CD4-positive, alpha-beta T cell treated with Interleukin-17A for 1 hour (primary cell): ENCODE data around the gene SCAPER.

Experiments
- DNase-seq: peaks from one replicate; pipeline ENCODE4 v3.0.0-alpha.2; 2020

The SCAPER gene, protein sequence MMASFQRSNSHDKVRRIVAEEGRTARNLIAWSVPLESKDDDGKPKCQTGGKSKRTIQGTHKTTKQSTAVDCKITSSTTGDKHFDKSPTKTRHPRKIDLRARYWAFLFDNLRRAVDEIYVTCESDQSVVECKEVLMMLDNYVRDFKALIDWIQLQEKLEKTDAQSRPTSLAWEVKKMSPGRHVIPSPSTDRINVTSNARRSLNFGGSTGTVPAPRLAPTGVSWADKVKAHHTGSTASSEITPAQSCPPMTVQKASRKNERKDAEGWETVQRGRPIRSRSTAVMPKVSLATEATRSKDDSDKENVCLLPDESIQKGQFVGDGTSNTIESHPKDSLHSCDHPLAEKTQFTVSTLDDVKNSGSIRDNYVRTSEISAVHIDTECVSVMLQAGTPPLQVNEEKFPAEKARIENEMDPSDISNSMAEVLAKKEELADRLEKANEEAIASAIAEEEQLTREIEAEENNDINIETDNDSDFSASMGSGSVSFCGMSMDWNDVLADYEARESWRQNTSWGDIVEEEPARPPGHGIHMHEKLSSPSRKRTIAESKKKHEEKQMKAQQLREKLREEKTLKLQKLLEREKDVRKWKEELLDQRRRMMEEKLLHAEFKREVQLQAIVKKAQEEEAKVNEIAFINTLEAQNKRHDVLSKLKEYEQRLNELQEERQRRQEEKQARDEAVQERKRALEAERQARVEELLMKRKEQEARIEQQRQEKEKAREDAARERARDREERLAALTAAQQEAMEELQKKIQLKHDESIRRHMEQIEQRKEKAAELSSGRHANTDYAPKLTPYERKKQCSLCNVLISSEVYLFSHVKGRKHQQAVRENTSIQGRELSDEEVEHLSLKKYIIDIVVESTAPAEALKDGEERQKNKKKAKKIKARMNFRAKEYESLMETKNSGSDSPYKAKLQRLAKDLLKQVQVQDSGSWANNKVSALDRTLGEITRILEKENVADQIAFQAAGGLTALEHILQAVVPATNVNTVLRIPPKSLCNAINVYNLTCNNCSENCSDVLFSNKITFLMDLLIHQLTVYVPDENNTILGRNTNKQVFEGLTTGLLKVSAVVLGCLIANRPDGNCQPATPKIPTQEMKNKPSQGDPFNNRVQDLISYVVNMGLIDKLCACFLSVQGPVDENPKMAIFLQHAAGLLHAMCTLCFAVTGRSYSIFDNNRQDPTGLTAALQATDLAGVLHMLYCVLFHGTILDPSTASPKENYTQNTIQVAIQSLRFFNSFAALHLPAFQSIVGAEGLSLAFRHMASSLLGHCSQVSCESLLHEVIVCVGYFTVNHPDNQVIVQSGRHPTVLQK (N-terminal part only)

DNA sequence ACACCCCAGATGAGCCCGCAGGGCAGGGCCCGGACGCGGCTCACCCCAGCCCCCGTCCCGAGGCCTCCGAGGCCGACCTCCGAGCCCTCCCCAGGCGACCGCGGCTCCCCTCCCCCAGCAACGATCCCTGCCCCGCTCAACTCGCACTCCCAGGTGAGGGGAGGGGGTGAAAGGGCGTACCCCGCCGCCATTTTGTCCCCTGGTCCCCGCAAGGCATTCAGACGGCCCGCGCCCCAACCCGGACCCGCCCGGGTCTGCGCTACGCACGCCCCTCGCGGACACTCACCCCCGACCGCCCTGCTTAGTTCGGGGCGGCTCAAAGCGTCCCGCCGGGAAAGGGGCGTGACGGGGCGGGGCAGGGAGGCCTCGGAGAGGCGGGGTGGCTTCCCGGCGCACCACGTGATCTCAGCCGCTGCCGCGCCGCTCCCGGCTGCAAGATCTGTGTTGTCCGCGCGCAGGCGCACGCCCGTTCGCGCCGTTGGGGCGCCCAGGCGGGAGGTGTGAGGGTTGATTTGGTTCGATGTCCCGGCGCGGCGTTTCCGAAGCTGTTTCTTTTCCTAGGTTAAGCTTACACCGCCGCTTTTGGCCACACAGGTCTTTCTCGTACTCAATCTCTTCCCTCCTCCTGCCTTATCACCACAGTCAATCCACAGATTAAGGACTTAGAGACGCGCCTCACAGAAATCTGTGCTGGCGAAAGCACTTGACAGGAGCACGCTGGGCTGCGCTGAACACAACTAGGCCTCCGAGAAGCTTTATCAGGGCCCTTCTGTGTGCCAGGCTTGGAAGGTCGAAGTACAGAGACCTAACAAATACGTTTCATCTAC lies at the start of gene SCAPER:
TSS of gene SCAPER (minus strand) at position 328 of the 827 bp plus-strand sequence. CDS start 21,523 bp downstream, outside the sequence.
- DNase-seq: peak; percentile 92

DNA sequence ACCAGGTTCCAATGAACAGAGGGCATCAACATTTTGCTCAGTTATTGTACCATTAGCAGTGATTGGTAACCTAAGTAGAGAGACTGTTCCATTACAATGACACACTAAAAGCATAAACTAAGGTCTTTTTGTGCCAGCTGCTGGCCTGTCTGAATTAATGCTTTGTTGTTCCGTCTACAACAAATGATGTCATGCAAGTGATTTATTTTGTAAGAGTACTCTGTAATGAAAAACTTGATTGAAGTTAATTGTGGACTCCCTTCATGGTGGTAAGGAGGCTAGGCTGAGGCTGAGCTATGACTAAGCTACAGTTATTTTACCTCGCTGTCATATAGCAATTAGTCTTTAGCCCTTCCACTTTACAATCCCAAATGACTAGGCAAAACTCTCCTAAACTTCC lies 49.6 kb upstream of the SCAPER start:
- no peak for DNase-seq

DNA sequence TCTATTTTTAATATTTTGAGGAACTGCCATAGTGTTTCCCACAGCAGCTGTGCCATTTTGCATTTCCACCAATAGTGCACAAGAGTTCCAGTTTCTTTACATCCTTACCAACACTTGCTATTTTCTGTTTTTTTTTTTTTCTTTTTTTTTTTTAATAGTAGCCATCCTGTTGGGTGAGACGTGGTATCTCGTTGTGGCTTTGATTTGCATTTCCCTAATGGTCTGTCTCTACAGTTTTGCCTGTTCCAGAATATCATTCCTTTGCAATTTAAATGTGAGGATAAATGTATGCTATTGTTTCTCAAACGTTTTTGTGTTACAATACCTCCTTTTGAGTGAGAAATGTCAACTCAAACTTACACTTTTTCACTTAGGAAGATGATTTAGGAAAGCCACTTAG lies 48.8 kb upstream of the SCAPER start:
- no peak for DNase-seq

DNA sequence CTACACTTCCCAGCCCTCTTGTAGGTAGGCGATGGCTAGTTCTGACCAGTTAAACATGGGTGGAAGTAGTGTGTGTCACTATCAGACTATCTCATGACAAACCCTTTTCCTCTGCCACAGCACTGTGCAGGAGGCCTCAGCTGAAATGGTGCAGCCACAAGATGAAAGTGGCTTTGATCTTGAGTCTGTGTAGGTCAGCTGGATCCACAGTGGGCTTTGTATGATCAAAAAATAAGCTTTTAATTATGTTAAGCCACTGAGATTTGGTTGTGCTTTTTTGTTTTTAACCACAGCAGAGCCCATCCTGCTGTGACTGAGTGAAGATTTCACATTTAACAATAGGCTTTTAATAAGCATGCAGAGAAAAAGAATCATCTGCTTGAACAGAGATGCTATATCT lies 46.1 kb upstream of the SCAPER start:
- no peak for DNase-seq

DNA sequence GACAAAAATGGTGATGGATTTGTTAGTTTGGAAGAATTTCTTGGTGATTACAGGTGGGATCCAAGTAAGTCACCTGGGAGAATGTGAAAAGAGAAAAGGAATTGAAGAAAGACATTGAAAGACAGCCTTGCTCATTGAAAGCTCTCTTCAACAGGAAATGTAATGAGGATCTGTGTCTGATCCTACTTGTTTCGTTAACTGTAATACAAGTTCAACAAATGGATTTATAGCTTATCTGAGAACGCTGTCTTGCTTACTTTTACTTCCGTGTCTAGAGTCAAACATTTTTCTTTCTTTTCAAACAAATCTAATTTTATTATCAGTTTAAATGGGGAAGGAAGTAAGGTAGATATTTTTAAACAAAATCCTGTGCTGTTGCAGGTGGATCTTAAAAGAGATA lies 42.3 kb upstream of the SCAPER start:
- DNase-seq: no peak

DNA sequence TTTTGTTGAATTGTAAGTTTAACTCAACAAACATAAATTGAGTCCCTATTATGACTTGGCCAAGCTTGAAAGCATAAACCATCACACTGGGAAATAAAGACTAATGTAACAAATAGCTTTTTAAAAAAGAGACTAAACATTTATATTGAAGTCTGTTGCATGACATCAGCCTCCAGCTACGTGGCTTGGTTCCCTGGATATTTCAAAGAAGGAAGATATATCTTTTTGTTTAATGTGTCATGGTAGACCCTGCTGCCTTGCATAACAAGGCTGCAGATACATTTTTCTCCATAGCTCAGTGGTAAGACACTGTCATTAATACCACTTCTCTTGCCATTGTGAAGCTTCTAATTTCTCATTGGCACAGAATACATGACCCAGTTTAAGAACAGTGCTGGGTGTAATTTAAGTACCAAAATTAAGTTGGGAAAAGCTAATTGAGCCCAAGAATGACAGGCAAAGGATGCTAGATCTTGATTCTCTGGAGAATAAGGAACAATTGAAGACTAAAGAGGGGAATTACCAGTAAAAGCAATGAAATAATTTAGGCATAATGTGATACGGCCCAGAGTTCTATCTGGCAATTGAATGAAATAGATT lies 40.5 kb upstream of the SCAPER start:
- DNase-seq: no peak

DNA sequence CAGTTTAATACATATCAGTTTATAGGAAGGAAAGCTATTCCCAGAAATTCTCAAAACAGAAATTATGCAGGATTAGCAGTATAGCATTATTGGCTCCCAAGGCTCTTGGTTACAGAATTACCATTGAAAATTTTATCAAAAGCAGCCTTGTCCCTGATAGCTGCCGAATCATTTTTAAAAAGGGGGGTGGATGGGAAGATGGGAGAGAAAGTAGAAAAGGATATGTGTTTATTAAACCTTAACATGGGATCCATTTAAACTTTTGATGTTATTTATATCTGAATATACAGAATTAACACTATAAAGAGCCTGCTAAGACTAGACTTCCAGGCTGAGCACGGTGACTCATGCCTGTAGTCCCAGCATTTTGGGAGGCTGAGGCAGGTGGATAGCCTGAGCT lies 37.2 kb upstream of the SCAPER start:
- no peak for DNase-seq

DNA sequence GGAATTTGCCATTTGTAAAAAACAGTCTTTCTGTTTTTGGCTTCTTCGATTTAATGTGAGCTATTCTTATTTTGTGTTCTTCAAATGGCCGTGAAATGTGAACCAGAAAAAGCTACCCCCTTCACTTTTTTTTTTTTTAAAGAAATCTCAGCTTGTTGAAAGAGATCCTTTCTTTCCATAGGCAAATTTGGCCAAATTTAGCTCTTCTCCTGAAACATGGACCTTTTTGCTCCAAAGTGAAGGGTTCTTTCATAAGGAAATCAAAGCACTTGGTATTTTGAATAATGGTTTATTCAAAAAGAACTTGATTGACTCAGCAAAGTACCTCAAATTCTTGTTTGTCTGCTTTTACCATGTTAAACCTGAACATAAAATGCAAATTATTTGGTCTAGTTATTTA lies 36.5 kb upstream of the SCAPER start:
- no peak for DNase-seq

DNA sequence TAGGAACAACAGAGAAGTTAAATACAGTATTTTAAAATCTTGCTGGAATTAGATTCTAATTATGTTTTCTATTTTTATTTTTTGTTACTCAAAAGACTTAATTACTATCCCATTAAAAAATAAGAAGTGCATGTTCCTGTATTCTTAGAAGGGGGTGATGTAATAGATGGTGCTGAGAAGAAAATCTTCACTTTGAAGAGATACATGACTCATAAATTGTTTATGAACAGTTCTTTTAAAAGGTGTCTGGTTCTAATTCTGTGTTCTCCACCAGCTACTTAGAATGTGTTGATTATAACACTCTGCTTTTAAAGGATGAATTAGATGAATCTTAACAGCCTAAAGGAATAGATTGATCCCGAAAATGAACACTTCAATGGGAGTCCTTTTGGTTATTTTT lies 34.6 kb upstream of the SCAPER start:
- DNase-seq: no peak

DNA sequence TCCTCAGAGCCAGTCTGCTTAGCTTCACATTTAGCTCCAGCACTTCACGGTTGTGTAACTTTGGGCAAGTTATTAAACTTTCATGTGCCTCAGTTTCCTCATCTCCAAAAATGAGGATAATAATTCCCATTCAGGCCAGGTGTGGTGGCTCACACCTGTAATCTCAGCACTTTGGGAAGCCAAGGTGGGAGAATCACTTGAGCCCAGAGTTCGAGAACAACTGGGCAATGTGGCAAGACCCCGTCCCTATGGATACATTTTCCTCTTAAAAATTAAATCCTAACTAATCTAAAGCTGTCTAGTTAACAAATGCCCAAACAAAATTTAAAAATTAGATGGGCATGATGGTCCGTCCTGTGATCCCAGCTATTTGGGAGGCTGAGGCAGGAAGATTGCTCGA lies 33.6 kb upstream of the SCAPER start:
- no peak for DNase-seq

DNA sequence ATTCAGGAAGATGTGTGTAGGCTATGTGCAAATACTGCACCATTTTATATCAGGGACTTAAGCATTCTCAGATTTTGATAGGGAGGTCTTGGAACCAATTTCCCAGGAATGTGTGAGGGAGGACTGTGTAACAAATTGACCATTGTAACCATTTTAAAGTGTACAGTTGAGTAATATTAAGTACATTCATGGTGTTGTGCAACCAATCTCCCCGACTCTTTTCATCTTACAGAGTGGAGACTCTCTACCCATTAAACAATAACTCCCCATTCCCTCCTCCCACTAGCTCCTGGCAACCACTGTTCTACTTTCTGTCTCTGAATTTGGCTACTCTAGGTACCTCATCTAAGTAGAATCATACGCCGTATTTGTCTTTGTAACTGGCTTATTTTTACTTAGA lies 31.5 kb upstream of the SCAPER start:
- no peak for DNase-seq

DNA sequence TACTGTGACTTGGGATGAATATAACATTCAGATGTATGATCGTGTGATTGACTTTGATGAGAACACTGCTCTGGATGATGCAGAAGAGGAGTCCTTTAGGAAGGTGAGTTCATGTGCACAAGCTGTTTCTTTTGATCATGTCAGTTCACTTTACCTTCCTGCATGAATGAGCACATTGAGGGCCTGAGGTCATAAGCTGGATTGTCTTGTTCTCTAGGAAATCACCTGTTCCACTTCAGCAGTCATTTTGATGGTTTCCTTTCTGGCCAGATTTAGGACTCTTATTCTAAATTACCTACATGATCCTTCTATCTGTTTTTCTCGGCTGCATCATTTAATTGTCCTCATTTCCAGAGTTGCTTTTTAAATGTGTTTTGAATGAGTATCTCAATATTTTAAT lies 30.5 kb upstream of the SCAPER start:
- DNase-seq: no peak

DNA sequence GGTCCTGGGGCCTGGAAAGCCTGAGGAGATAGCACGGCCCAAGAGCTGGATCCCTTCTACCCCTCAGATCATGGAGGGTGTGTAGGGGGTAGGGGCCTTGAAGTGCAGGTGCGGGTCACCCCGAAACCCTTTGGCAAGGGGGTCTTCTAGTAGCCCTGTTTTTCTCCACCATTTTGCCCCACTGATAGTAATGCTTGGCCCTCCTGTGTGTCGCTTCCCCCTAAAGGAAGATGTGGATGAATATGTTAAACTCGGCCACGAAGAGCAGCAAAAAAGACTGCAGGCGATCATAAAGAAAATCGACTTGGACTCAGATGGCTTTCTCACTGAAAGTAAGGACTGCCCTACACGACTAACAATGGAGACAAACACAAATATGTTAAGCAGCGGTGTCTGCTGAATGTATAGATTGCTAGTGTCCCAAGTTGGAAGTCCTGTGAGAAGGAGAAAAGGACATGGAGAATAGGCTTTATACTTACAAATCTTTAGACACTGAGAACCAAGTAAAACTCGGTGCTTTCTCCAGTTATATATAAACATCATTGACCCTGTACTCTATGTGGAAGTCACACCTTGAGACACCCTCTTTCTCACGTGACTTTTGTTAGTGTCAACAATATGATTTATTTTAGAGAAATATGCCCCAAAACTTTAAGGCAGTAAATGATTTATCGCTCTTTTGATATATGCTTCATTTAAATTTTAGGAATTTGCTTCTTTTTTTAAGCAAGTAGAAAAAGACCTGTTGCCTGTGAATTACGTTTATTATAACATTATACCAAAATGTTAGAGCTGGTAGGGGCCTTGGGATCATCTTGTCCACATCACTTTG lies 27.2 kb upstream of the SCAPER start:
- DNase-seq: peak; percentile 13

DNA sequence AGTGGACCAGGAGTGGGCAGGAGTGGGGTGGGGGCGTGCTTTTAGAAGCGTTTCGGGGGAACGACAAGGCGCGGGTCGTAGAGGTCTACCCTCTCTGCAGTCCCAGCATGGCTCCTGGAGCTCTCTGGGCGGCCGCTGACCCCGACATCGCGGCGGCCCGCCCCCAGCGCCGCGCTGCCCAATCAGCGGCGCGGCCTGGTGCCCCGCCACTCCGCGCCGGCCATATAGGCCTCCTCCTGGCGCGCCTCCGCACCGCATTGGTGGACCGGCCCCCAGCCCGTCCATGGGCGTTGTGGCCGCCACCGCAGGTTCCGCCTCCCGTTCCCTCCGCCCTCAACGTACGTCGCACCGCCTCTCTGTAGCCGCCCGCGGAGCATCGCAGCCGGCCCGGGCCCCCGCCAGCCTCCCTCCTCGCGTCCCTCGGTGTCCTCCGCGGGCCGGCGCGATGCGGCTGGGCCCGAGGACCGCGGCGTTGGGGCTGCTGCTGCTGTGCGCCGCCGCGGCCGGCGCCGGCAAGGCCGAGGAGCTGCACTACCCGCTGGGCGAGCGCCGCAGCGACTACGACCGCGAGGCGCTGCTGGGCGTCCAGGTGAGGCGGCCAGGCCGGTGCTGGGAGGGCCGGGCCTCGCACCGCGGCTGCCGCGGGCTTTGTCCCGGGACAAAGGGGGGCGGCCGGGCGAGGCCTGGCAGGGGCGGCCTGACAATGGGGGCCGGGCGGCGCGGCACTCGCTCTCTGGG lies 26.4 kb upstream of the SCAPER start, which contains the start of gene RCN2:
TSS of gene RCN2 (plus strand) at position 353 of the 738 bp plus-strand sequence. CDS start at position 446, 93 bp downstream.
- peak; percentile 93 for DNase-seq

DNA sequence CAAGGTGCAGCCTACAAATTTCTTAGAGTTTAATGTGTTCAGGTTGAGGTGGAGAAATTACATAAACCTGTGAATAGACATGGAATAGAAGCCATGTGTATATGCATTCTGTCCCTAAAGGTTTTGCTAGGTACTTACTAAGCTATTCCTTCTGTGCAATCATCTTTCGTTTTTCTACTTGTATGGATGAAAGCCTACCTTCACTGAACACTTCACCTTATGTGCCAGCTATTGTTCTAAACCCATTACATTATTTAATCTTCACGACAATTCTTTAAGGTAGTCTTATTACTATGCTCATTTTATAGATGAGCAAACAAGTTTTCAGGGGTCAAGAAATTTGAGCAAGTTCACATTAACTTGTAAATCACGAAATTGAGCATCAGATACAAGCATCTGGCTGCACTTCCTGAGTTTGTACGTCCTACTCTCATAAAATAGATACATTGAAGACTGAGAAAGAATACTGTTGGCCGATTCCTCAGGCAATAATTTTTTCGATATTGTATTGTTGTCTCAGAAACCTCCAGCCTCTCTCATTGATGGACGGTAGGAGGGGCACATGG lies 25.8 kb upstream of the SCAPER start:
- DNase-seq: no peak

DNA sequence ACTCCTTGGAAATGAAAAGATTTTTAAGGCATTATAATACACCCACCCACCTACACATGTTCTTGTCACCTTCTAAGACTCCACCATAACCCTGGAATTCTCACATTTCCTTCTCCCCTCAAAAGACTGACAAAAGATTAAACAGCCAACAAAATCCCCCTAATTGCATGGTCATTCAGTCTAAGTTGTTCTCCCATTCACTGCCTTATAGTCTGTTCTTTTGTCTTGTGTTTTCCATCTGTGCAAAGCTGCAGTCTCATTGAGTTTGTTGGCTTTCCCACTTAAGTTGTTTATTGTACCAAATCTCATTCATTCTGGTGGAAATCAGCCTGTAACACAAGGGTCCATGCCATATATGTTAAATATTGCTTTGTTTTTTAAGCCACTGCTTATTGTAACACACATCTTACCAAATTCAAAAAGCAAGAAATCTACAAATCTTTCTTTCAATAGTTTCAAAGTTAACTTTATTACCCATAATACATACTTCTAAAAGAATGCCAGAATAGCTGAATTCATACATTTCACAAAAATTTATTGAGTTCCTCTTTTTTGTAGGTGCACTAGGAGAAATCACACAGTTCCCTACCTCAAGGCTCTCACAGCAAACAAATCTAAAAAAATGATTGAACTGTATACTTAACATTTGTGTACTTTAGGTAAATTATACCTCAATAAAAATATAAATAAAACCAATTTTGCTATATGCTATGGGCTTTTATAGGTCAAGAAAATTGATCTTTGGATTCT lies 24.0 kb upstream of the SCAPER start:
- DNase-seq: no peak

DNA sequence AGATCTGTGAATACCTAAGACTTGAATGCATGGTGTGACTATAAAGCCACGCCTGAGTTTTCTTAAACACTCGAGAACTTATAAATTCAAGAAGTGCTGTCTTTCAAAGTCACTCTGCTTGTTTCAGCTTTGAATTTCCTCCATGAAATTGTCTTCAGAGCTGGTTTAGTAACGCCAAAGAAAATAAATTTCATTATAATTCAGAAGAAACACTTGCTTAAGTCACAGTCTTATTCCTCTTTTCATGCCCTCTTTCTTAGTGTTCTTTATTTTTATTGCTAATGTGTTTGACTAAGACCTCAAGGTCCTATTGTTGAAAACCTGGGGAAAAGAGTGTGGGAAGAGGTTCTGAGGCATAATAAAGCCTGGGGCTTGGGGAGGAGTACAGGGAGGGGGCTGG lies 23.1 kb upstream of the SCAPER start:
- DNase-seq: no peak

DNA sequence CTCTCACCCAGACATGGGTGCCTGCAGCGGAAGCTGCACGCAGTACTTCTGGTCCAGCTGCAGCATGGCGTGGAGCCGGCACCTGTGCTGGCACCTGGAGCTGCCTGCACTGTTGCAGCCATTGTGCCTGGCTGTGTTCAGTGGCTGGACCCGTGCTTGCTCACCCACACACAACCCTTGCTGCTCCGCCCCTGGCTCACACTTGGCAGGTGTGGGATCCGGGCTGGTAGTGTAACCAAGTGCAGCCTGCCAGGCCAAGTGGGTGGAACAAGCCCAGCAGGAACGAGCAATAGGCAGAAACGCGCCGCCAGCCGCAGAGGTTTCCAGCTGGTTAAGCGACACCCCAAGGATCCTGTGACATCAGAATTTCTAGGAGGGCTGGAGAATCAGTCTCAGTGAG lies 11.2 kb upstream of the SCAPER start:
- no peak for DNase-seq

DNA sequence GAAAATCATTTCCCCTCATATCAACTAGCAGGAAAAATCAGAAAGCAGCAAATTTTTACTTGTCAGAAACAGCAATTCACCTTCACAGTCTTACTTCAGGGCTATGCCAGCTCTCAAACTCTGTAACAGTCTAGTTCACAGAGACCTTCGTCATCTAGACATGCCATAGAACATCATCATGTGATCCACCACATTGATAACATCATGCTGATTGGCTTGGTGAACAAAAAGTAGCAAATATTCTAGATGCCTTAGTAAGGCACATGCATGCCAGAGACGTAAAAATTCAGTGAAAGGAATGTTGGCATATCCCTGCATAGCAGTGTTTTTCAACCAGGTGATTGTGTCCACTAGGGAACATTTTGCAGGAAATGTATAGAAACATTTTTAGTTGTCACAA lies 8.6 kb upstream of the SCAPER start:
- no peak for DNase-seq
